ENCODE measurements around the gene ADGRV1. TPM values are rescaled to one million over a fixed set of nuclear protein-coding genes. Genes with fewer than 3 reads are reported as not detected.
A peak's percentile ranks its signal among the peaks of the same experiment; 100 is the strongest.
"Not testable (repeated sequence)": the region's sequence is repeated elsewhere in the genome, so short reads cannot be mapped to it uniquely, and the experiment has no call there.

Gene ADGRV1
- total and polyA plus RNA-seq, 9 of the 15 experiments (the other 6 are each of a cell fraction or from before 2014, with no cell fraction given) = 21.7 to 156 (median 58.2) TPM

- peak in 1 of 2 experiments; percentile 36; a peak in 1 of 4 replicates for TF ChIP-seq KDM1A (IDR thresholded peaks at IDR 0.05)
- peak; percentile 50; the same call in 1 of the 2 replicates for TF ChIP-seq BCOR (IDR thresholded peaks at IDR 0.05)
- peak; percentile 89 for TF ChIP-seq ZNF146 (CRISPR knock-in tag; IDR thresholded peaks at IDR 0.05; ENCODE audit: unreplicated experiment)
- H3K9me3 ChIP-seq (replicated peaks; ENCODE audit: control insufficient read depth, insufficient read depth, low read depth, low read length); H4K20me1 ChIP-seq (replicated peaks; ENCODE audit: control insufficient read depth, insufficient read depth, low read length); H3K9me1 ChIP-seq (ENCODE audit: control insufficient read depth, insufficient read depth, low read length); ATAC-seq; H3K36me3 ChIP-seq (ENCODE audit: control insufficient read depth, insufficient read depth, low read length); H3K27me3 ChIP-seq (ENCODE audit: control insufficient read depth in 2 of 2, insufficient read depth in 2 of 2, low read length in 2 of 2); in situ Hi-C loops (cut with MboI); intact Hi-C loops (cut with micrococcal nuclease); H3K9ac ChIP-seq (ENCODE audit: insufficient read depth in 1 of 2, low read depth in 2 of 2, low read length in 2 of 2); FAIRE-seq; BruUV-seq (replicated peaks); H2AFZ ChIP-seq (ENCODE audit: low read depth, low read length); H3K27ac ChIP-seq (ENCODE audit: extremely low read depth, low read depth, low read length); DNase-seq (ENCODE audit: extremely low read depth in 1 of 4, low spot score in 3 of 4); H3K4me3 ChIP-seq; CTCF ChIA-PET (ENCODE audit: low intra/inter-chr PET ratio); H3K4me2 ChIP-seq (ENCODE audit: insufficient read depth, low read length); POLR2A ChIA-PET; H3K4me1 ChIP-seq (replicated peaks in 1 of 2; ENCODE audit: control insufficient read depth in 2 of 2, insufficient read depth in 2 of 2, low read length in 2 of 2); H3K79me2 ChIP-seq (ENCODE audit: control insufficient read depth, insufficient read depth, low read length): not testable (repeated sequence)
- WGBS (ENCODE audit: insufficient coverage, low coverage, missing lambda C conversion rate) = 76% methylated on average over 6 of the region's 6 CpGs
Observed at GRCh38 chr5:90593083-90593482, 34.5 kb downstream of the ADGRV1 start.

GRCh38 chr5:90595766-90596165 lies 37.2 kb downstream of the ADGRV1 start:
- CTCF ChIA-PET (ENCODE audit: low intra/inter-chr PET ratio); H2AFZ ChIP-seq (ENCODE audit: low read depth, low read length); FAIRE-seq; H3K4me2 ChIP-seq (ENCODE audit: insufficient read depth, low read length); H3K4me1 ChIP-seq (replicated peaks in 1 of 2; ENCODE audit: control insufficient read depth in 2 of 2, insufficient read depth in 2 of 2, low read length in 2 of 2); H3K79me2 ChIP-seq (ENCODE audit: control insufficient read depth, insufficient read depth, low read length); H4K20me1 ChIP-seq (replicated peaks; ENCODE audit: control insufficient read depth, insufficient read depth, low read length); POLR2A ChIA-PET; in situ Hi-C loops (cut with MboI); H3K9ac ChIP-seq (ENCODE audit: insufficient read depth in 1 of 2, low read depth in 2 of 2, low read length in 2 of 2); H3K27me3 ChIP-seq (ENCODE audit: control insufficient read depth in 2 of 2, insufficient read depth in 2 of 2, low read length in 2 of 2); H3K4me3 ChIP-seq; H3K27ac ChIP-seq (ENCODE audit: extremely low read depth, low read depth, low read length); BruUV-seq (replicated peaks); H3K36me3 ChIP-seq (ENCODE audit: control insufficient read depth, insufficient read depth, low read length); intact Hi-C loops (cut with micrococcal nuclease); DNase-seq (ENCODE audit: extremely low read depth in 1 of 4, low spot score in 3 of 4); ATAC-seq; H3K9me1 ChIP-seq (ENCODE audit: control insufficient read depth, insufficient read depth, low read length); H3K9me3 ChIP-seq (replicated peaks; ENCODE audit: control insufficient read depth, insufficient read depth, low read depth, low read length): not testable (repeated sequence)
- WGBS (ENCODE audit: insufficient coverage, low coverage, missing lambda C conversion rate) = no CpG with 5 or more reads among the region's 34 CpGs

Measured in K562 (cell line).